SH-SY5Y (cell line): ENCODE measurements around the gene SFR1.

Experiments
- GATA2 ChIP-seq: IDR thresholded peaks from 2 replicates; pipeline ENCODE4 v1.6.1; 2011; ENCODE audit warnings: mild to moderate bottlenecking, low read depth, low read length
- GATA3 ChIP-seq: IDR thresholded peaks from 2 replicates; pipeline ENCODE4 v1.6.1; 2011; ENCODE audit warnings: low read depth, mild to moderate bottlenecking, low read length, moderate library complexity

- TF ChIP-seq GATA2 (no peak), GATA3 (no peak)
These were observed 4.1 kb upstream of the SFR1 start for GRCh38 chr10:104117839-104118323.
